H1 (cell line): Measurements from ENCODE around the gene APOA1.

ENCODE experiments used
- CTCF ChIP-seq, 3 experiments: IDR thresholded peaks; 1 replicate in 2 of 3; 2 replicates in 1 of 3; pipeline versions ENCODE4 v1.5.1 to v1.6.1; 2011; ENCODE audit warnings: low read length in 3 of 3, mild to moderate bottlenecking in 3 of 3, inconsistent platforms in 2 of 3, low read depth in 1 of 3, moderate library complexity in 1 of 3; ENCODE audit not compliant: insufficient read depth in 1 of 3; ENCODE audit errors: control extremely low read depth in 1 of 3
- EP300 ChIP-seq, 2 experiments: IDR thresholded peaks; 1 replicate in 1 of 2; 2 replicates in 1 of 2; pipeline ENCODE4 v1.6.1; 2011 to 2012; ENCODE audit warnings: low read depth in 2 of 2, low read length in 2 of 2, mild to moderate bottlenecking in 2 of 2, borderline replicate concordance in 1 of 2, inconsistent platforms in 1 of 2, moderate library complexity in 1 of 2
- EZH2 ChIP-seq: fragments of 200-600 bp; sonication (generic); IDR thresholded peaks from 2 replicates; pipeline ENCODE4 v1.7.1; 2012; ENCODE audit warnings: low read depth, mild to moderate bottlenecking, moderate library complexity, low read length, inconsistent platforms; ENCODE audit not compliant: severe bottlenecking
- GABPA ChIP-seq: IDR thresholded peaks from 2 replicates; pipeline ENCODE4 v1.6.1; 2011; ENCODE audit warnings: mild to moderate bottlenecking, low read length, moderate library complexity, borderline replicate concordance; ENCODE audit not compliant: insufficient read depth
- JUN ChIP-seq: IDR thresholded peaks from 2 replicates; pipeline ENCODE4 v1.6.1; 2011; ENCODE audit warnings: low read depth, mild to moderate bottlenecking, improper control_type of control experiment, low read length
- JUND ChIP-seq: IDR thresholded peaks from 2 replicates; pipeline ENCODE4 v1.6.1; 2011; ENCODE audit warnings: mild to moderate bottlenecking, improper control_type of control experiment, low read length
- POLR2A ChIP-seq, 2 experiments: IDR thresholded peaks; 1 replicate in 1 of 2; 2 replicates in 1 of 2; pipeline ENCODE4 v1.6.1; 2011; ENCODE audit warnings: low read depth in 2 of 2, low read length in 2 of 2, mild to moderate bottlenecking in 2 of 2; ENCODE audit errors: control extremely low read depth in 1 of 2
- RAD21 ChIP-seq, 2 experiments: IDR thresholded peaks in 1 of 2; conservative IDR thresholded peaks in 1 of 2; 2 replicates each; pipeline ENCODE4 v1.6.1; 2011; ENCODE audit warnings: low read depth in 2 of 2, low read length in 2 of 2, improper control_type of control experiment in 1 of 2, inconsistent platforms in 1 of 2, mild to moderate bottlenecking in 1 of 2, moderate library complexity in 1 of 2
- RFX5 ChIP-seq: IDR thresholded peaks from 2 replicates; pipeline ENCODE4 v1.6.1; 2011; ENCODE audit warnings: low read depth, low read length, improper control_type of control experiment, borderline replicate concordance
- USF2 ChIP-seq: IDR thresholded peaks from 2 replicates; pipeline ENCODE4 v1.6.1; 2011; ENCODE audit warnings: low read length, improper control_type of control experiment
- YY1 ChIP-seq: IDR thresholded peaks from 2 replicates; pipeline ENCODE4 v1.6.1; 2011; ENCODE audit warnings: low read depth, mild to moderate bottlenecking, low read length

- TF ChIP-seq RAD21 (IDR thresholded peaks at IDR 0.05 in 1 of 2, conservative IDR thresholded peaks at IDR 0.05 in 1 of 2; ENCODE audit: low read depth in 2 of 2, low read length in 2 of 2), result no peak
- no peak for TF ChIP-seq EP300 (IDR thresholded peaks at IDR 0.05; ENCODE audit: borderline replicate concordance in 1 of 2, low read depth in 2 of 2, low read length in 2 of 2)
- TF ChIP-seq POLR2A (IDR thresholded peaks at IDR 0.05; ENCODE audit: control extremely low read depth in 1 of 2, low read depth in 2 of 2, low read length in 2 of 2), result no peak
- TF ChIP-seq YY1, result no peak
- no peak for TF ChIP-seq JUN
- TF ChIP-seq RFX5, result no peak
- no peak for TF ChIP-seq JUND
- no peak for TF ChIP-seq CTCF (IDR thresholded peaks at IDR 0.05; ENCODE audit: control extremely low read depth in 1 of 3, insufficient read depth in 1 of 3, low read depth in 1 of 3, low read length in 3 of 3)
- no peak for TF ChIP-seq GABPA
- no peak for TF ChIP-seq USF2
- no peak for TF ChIP-seq EZH2
Observed at GRCh38 chr11:116868066-116868465, 30.6 kb upstream of the APOA1 start.
